ENCODE measurements around the gene ZFP2.
"Not testable (repeated sequence)": the region's sequence is repeated elsewhere in the genome, so short reads cannot be mapped to it uniquely, and the experiment has no call there.

ZFP2 gene

GRCh38 chr5:178895615-178896571 is at the start of gene ZFP2:
ZFP2 (plus strand) TSS chr5:178895913; CDS start chr5:178931314, 35,401 bp downstream.
- Mint-ChIP-seq H3K27me3 (peaks cover 5% of the 10 kb centered on the region), H3K4me1 (ENCODE audit: low read depth) (peaks cover 4% of the 10 kb centered on the region), H3K9me3 (peaks cover 38% of the 10 kb centered on the region), H3K27ac (no peak within 1 kb of the TSS), H3K36me3 (ENCODE audit: low read depth) (peaks cover 42% of the 10 kb centered on the region), H3K4me3 (peak within 1 kb of the TSS; percentile 65)
- DNase-seq: peak; percentile 61

GRCh38 chr5:178849316-178849715 is 46.4 kb upstream of the ZFP2 start:
- Mint-ChIP-seq H3K27ac (no peak overlapping the region), H3K9me3 (no peaks in the 10 kb centered on the region), H3K4me3 (no peak overlapping the region), H3K4me1 (ENCODE audit: low read depth) (no peaks in the 10 kb centered on the region), H3K27me3 (peaks cover 38% of the 10 kb centered on the region), H3K36me3 (ENCODE audit: low read depth) (no peaks in the 10 kb centered on the region)
- DNase-seq: no peak

GRCh38 chr5:178851951-178852350 is 43.8 kb upstream of the ZFP2 start:
- Mint-ChIP-seq H3K9me3 (no peaks in the 10 kb centered on the region), H3K4me1 (ENCODE audit: low read depth) (no peaks in the 10 kb centered on the region), H3K27me3 (peaks cover 45% of the 10 kb centered on the region), H3K36me3 (ENCODE audit: low read depth) (no peaks in the 10 kb centered on the region), H3K27ac (no peak overlapping the region), H3K4me3 (no peak overlapping the region)
- DNase-seq: no peak

GRCh38 chr5:178854284-178854683 is 41.4 kb upstream of the ZFP2 start:
- peaks cover 29% of the 10 kb centered on the region for H3K27me3 Mint-ChIP-seq
- no peak overlapping the region for H3K27ac Mint-ChIP-seq
- H3K9me3 Mint-ChIP-seq: no peaks in the 10 kb centered on the region
- no peak overlapping the region for H3K4me3 Mint-ChIP-seq
- no peaks in the 10 kb centered on the region for H3K36me3 Mint-ChIP-seq (ENCODE audit: low read depth)
- DNase-seq: no peak
- peaks cover 5% of the 10 kb centered on the region for H3K4me1 Mint-ChIP-seq (ENCODE audit: low read depth)

- peaks cover 2% of the 10 kb centered on the region for H3K27me3 Mint-ChIP-seq
Observed at GRCh38 chr5:178859625-178860521, 35.8 kb upstream of the ZFP2 start, which contains the start of gene ZNF354B. ZNF354B (plus strand) TSS chr5:178859953; CDS start chr5:178861048, 1,095 bp downstream.

GRCh38 chr5:178860615-178861014 is 35.1 kb upstream of the ZFP2 start:
- not testable (repeated sequence) for H3K9me3 Mint-ChIP-seq, H3K4me3 Mint-ChIP-seq, DNase-seq, H3K27ac Mint-ChIP-seq, H3K27me3 Mint-ChIP-seq
- Mint-ChIP-seq H3K36me3 (ENCODE audit: low read depth) (peaks cover 47% of the 10 kb centered on the region), H3K4me1 (ENCODE audit: low read depth) (peaks cover 30% of the 10 kb centered on the region)

More at GRCh38 chr5:178859625-178860521, 35.8 kb upstream of the ZFP2 start, which contains the start of gene ZNF354B:
- H3K36me3 Mint-ChIP-seq (ENCODE audit: low read depth): peaks cover 40% of the 10 kb centered on the region
- H3K27ac Mint-ChIP-seq: peak within 1 kb of the TSS; percentile 87
- peaks cover 30% of the 10 kb centered on the region for H3K4me1 Mint-ChIP-seq (ENCODE audit: low read depth)
- H3K9me3 Mint-ChIP-seq: no peaks in the 10 kb centered on the region
- DNase-seq: peak; percentile 88
- H3K4me3 Mint-ChIP-seq: peak within 1 kb of the TSS; percentile 83

GRCh38 chr5:178861627-178862026 is 34.1 kb upstream of the ZFP2 start:
- Mint-ChIP-seq H3K27me3 (no peaks in the 10 kb centered on the region), H3K36me3 (ENCODE audit: low read depth) (peaks cover 57% of the 10 kb centered on the region), H3K27ac (peak overlapping the region; percentile 63), H3K4me1 (ENCODE audit: low read depth) (peaks cover 30% of the 10 kb centered on the region), H3K9me3 (peaks cover 2% of the 10 kb centered on the region), H3K4me3 (peak overlapping the region; percentile 72)
- DNase-seq: no peak

GRCh38 chr5:178866946-178867345 is 28.8 kb upstream of the ZFP2 start:
- Mint-ChIP-seq H3K9me3 (peaks cover 36% of the 10 kb centered on the region), H3K27me3 (no peaks in the 10 kb centered on the region)

GRCh38 chr5:178869577-178869976 is 26.1 kb upstream of the ZFP2 start:
- peaks cover 57% of the 10 kb centered on the region for H3K9me3 Mint-ChIP-seq
- peaks cover 100% of the 10 kb centered on the region for H3K36me3 Mint-ChIP-seq (ENCODE audit: low read depth)
- DNase-seq: no peak
- no peak overlapping the region for H3K27ac Mint-ChIP-seq
- H3K27me3 Mint-ChIP-seq: no peaks in the 10 kb centered on the region
- no peak overlapping the region for H3K4me3 Mint-ChIP-seq
- H3K4me1 Mint-ChIP-seq (ENCODE audit: low read depth): peaks cover 18% of the 10 kb centered on the region

More at GRCh38 chr5:178866946-178867345, 28.8 kb upstream of the ZFP2 start:
- no peak overlapping the region for H3K27ac Mint-ChIP-seq
- peaks cover 20% of the 10 kb centered on the region for H3K4me1 Mint-ChIP-seq (ENCODE audit: low read depth)
- H3K36me3 Mint-ChIP-seq (ENCODE audit: low read depth): peaks cover 98% of the 10 kb centered on the region
- no peak overlapping the region for H3K4me3 Mint-ChIP-seq
- no peak for DNase-seq

- H3K36me3 Mint-ChIP-seq (ENCODE audit: low read depth): peaks cover 100% of the 10 kb centered on the region
- DNase-seq: no peak
- H3K27me3 Mint-ChIP-seq: no peaks in the 10 kb centered on the region
- peaks cover 19% of the 10 kb centered on the region for H3K4me1 Mint-ChIP-seq (ENCODE audit: low read depth)
- H3K4me3 Mint-ChIP-seq: no peak overlapping the region
- H3K27ac Mint-ChIP-seq: no peak overlapping the region
- peaks cover 66% of the 10 kb centered on the region for H3K9me3 Mint-ChIP-seq
Observed at GRCh38 chr5:178870411-178870810, 25.3 kb upstream of the ZFP2 start.

- Mint-ChIP-seq H3K9me3 (peaks cover 76% of the 10 kb centered on the region), H3K27me3 (no peaks in the 10 kb centered on the region), H3K4me3 (no peak overlapping the region), H3K27ac (no peak overlapping the region), H3K36me3 (ENCODE audit: low read depth) (peaks cover 100% of the 10 kb centered on the region), H3K4me1 (ENCODE audit: low read depth) (peaks cover 19% of the 10 kb centered on the region)
- DNase-seq: no peak
Observed at GRCh38 chr5:178872302-178872701, 23.4 kb upstream of the ZFP2 start.

GRCh38 chr5:178883115-178883694 is 12.5 kb upstream of the ZFP2 start:
- not testable (repeated sequence) for DNase-seq; H3K27ac Mint-ChIP-seq; H3K4me3 Mint-ChIP-seq; H3K4me1 Mint-ChIP-seq (ENCODE audit: low read depth); H3K27me3 Mint-ChIP-seq
- Mint-ChIP-seq H3K9me3 (peaks cover 57% of the 10 kb centered on the region), H3K36me3 (ENCODE audit: low read depth) (peaks cover 98% of the 10 kb centered on the region)

GRCh38 chr5:178883815-178884430 is 11.8 kb upstream of the ZFP2 start:
- no peaks in the 10 kb centered on the region for H3K27me3 Mint-ChIP-seq
- H3K9me3 Mint-ChIP-seq: peaks cover 59% of the 10 kb centered on the region
- no peak overlapping the region for H3K4me3 Mint-ChIP-seq

GRCh38 chr5:178899289-178899688 is 3.6 kb downstream of the ZFP2 start:
- Mint-ChIP-seq H3K27ac (no peak overlapping the region), H3K4me3 (no peak overlapping the region), H3K36me3 (ENCODE audit: low read depth) (peaks cover 44% of the 10 kb centered on the region), H3K9me3 (peaks cover 53% of the 10 kb centered on the region), H3K27me3 (peaks cover 5% of the 10 kb centered on the region), H3K4me1 (ENCODE audit: low read depth) (peaks cover 4% of the 10 kb centered on the region)
- no peak for DNase-seq

More at GRCh38 chr5:178883815-178884430, 11.8 kb upstream of the ZFP2 start:
- DNase-seq: no peak
- Mint-ChIP-seq H3K4me1 (ENCODE audit: low read depth) (no peaks in the 10 kb centered on the region), H3K27ac (no peak overlapping the region), H3K36me3 (ENCODE audit: low read depth) (peaks cover 98% of the 10 kb centered on the region)
